Fibroblast of the conjunctiva (primary cell): Measurements from ENCODE around the gene SIPA1L2.

Experiments
- DNase-seq: peaks from one replicate; pipeline ENCODE4 v3.0.0-alpha.2; 2010; ENCODE audit warnings: low read depth

SIPA1L2 gene, protein sequence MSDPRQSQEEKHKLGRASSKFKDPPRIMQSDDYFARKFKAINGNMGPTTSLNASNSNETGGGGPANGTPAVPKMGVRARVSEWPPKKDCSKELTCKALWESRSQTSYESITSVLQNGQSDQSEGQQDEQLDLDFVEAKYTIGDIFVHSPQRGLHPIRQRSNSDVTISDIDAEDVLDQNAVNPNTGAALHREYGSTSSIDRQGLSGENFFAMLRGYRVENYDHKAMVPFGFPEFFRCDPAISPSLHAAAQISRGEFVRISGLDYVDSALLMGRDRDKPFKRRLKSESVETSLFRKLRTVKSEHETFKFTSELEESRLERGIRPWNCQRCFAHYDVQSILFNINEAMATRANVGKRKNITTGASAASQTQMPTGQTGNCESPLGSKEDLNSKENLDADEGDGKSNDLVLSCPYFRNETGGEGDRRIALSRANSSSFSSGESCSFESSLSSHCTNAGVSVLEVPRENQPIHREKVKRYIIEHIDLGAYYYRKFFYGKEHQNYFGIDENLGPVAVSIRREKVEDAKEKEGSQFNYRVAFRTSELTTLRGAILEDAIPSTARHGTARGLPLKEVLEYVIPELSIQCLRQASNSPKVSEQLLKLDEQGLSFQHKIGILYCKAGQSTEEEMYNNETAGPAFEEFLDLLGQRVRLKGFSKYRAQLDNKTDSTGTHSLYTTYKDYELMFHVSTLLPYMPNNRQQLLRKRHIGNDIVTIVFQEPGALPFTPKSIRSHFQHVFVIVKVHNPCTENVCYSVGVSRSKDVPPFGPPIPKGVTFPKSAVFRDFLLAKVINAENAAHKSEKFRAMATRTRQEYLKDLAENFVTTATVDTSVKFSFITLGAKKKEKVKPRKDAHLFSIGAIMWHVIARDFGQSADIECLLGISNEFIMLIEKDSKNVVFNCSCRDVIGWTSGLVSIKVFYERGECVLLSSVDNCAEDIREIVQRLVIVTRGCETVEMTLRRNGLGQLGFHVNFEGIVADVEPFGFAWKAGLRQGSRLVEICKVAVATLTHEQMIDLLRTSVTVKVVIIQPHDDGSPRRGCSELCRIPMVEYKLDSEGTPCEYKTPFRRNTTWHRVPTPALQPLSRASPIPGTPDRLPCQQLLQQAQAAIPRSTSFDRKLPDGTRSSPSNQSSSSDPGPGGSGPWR (N-terminal part only)

DNA sequence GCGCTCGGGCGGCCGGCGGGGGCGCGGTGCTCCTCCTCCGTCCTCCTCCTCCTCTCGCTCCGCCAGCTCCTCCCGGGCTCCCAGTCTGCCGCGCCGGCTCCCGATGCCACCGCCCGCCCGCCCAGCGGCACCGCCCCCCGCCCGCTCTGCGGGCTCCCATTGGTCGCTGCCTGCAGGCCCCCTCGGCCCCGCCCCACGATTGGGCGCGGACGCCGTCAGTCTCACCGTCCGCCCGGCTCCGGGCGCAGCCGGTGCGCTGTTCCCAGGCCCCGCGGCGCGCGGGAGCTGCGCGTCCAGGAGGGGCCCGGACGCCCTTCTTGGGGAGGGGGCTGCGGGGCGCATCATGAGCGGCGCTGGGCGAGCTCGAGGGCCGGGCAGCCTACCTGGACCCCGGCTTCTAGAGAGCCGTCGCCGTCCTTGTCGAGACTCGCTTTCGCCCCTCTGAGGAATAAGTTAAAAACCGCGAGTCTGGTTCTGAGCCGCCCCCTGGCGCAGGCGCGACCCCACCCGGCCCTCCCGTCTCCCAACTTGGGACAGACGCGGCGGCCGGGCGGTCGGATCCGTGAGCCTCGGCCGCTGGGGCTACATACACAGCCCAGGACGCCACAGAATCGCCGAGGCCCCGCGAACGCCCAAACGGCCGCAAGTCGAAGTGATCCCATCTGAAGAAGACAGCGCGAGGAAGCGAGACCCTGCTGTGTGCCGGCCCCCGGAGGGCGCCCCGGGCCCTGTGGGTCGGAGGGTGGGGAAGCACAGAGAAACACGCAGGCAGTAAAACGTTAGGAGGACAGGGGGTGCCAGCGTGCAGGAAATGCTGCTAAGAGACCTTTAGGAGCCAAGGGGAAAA is at the start of gene SIPA1L2:
SIPA1L2 (minus strand) TSS at position 87 of the 847 bp plus-strand sequence. CDS start 114,794 bp downstream, outside the sequence.
- DNase-seq: peak; percentile 68

- no peak for DNase-seq
Measured at GRCh38 chr1:232678185-232678886, 48.4 kb upstream of the SIPA1L2 start.

GRCh38 chr1:232676307-232676706 is 46.4 kb upstream of the SIPA1L2 start:
- no peak for DNase-seq

DNA sequence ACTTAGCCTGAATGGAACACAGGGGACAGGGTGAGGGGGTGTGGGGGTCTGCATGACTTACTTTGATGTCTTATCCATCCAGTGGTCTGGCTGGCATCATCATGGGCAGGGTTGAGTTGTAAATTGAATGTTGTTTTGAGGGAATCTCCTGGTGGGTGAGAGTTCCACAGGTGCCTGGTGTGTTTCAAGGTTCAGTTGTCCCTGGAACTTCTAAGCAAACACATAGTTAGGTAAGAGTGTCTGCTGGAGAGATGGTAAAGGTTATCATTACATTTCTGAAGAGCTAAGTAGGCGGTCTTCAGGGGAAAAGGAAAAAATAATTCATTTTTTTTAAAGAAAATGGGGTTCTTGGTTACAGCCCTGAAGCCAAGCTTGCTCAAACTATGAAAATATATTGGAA is 46.0 kb upstream of the SIPA1L2 start:
- no peak for DNase-seq

DNA sequence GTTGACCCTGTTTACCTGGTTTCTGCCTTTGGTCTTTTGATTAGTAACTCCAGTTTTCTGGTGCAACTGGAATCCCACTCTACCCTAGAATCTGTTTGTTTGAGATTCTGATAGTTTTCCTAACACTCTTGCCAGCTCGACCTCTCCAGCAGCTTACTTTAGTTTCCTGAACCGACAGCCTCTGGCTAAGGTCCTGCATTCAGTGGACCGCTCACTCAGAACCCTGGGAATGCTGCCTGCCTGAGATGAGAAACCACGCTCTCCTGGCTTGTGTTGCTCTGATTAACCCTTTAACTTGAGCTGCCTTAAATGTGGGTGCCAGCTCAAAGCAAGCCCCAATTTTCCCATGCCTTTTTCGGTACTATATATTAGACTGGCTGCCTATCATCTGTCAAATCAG is 45.3 kb upstream of the SIPA1L2 start:
- no peak for DNase-seq

GRCh38 chr1:232673256-232673655 is 43.3 kb upstream of the SIPA1L2 start:
- DNase-seq: no peak

DNA sequence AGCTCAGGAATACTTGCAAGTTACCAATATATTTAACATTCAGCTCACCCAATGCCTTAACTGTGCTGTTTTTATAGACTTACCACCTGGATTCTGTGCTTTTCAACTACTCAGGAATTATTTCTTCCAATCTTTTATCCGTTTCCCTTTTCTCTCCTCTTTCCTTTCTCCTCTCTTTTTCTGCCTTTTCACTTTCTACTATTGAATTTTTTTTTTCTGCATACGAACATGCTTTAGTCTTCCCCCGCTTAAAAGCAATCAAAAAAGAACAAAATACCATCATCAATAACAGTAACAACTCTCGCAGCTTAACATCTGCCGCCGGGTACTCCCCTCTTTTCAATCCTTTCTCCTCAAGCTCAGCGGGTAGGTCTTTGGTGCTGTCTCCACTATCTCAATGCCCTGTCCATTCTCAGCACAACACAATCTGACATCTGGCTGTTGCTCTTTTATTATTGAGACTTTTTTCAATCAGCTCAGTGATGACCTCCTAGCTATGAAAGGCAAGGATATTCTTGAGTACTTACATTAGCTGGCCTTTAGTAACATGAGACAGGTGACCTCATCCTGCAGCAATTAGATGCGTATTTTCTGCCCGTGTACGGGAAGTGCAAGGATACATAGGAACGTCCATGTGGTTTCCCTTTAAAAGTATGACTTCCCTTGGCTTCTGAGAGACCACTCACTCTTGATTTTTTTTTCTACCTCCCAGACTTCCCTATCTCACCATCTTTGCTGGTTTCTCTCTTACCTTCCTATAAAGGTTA is 40.2 kb upstream of the SIPA1L2 start:
- no peak for DNase-seq

DNA sequence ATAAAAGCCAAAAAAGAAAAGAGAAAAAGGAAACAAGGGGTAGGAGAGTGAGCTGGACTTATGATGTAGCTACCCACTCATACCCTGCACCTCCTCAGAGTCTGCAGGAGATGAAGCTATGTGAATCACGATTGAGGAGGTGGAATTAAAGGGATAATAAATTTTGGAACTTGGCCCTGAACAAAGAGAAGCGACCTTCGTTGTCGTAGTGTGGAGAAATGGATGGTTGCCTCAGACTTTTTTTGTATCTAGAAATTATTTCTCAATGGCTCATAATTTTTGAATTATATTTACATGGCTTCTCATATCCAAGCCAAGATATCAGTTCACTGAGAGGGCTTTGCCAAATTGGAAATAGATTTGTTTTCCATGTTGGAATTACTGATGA is 37.8 kb upstream of the SIPA1L2 start:
- DNase-seq: no peak

DNA sequence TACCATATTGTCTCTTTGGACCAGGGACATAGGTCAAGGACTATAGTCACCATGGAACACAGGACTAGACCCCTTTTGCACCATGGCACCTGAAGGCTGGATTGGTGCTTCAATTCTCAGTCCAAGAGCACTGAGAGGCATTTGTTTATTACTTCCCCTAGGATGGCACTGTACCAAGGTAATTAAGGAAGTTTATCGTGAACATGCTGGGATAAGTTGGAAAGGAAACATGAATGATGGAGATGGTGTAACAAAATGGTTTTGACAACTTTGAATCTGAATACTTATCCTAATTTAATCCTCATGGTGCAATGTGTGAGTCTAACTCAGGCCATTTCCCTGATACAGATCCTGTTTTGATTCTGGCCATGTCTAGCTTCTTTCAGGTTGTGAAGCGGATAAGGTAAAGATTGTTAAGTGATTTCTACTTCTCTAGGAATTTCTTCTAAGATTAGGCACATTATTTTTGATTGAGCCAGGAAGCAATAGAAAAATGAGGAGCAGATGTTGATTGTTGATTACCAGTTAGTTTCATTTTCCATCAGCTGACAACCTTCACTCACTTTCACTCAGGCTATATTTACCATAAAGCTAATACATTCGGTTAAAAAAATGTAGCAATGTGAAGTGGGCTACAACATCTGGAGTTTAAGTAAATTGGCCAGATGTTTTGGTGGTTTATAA is 37.3 kb upstream of the SIPA1L2 start:
- DNase-seq: no peak

- DNase-seq: no peak
Measured at GRCh38 chr1:232664844-232665777, 35.2 kb upstream of the SIPA1L2 start.

DNA sequence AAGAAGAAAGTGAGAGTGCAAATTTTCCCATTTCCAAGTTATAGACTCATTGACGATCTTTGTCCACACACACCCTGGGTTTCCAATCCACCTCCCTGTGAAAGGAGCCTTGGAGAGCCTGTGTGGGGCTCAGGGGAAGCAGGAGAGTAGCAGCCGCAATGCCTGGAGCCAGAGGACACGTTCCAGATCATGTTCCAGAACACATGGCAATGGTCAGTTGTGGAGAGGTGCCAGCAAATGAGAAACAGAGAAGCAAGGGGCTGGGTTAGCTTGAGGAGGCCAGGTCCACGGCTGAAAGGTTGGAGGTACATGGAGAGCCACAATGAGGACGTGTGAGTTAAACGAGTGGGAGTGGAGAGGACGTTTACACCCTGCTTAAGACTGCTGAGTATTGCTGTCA is 33.0 kb upstream of the SIPA1L2 start:
- DNase-seq: no peak

- no peak for DNase-seq
Measured at GRCh38 chr1:232658386-232658785, 28.5 kb upstream of the SIPA1L2 start.

DNA sequence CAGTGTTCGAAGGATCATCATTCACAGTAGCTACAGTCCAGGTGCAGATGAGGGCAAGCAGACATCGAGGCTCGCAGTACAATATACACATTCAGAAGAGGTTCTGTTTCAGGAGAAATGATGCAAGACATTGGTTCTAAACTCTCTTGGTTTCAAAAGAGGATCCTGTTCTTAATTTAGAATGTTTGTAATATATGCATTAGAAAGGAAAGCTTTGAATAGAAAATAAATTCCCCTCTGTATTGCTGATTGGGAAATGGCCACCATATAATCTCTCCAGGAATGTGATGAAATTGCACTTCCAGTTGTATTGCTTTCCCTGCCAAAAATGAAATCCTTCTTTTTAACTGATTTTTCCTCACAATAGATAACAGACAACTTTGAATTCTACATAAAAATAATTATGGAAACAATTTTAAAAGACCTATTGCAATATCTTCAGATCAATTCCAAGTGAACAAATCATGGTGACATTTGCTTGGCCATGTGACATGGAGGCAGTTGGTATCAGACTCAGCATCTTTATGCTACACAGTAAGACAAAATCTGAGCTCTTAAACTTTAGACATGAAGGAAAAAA is 27.6 kb upstream of the SIPA1L2 start:
- no peak for DNase-seq

DNA sequence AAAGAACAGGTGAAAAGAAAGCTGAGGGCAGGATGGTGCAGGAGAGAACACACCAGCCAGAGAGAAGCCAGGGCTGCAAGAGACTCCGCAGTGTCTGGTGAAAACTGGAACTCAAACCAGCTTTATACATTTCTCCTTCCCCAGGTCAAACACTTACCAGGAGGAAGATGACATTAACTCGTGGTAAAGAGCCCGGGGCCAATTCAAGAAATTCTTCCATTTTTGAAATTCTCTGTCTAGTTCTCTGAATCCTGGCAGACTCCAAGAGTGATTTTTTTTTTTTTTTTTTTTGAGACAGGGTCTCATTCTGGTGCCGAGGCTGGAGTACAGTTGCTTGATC is 25.8 kb upstream of the SIPA1L2 start:
- DNase-seq: no peak

DNA sequence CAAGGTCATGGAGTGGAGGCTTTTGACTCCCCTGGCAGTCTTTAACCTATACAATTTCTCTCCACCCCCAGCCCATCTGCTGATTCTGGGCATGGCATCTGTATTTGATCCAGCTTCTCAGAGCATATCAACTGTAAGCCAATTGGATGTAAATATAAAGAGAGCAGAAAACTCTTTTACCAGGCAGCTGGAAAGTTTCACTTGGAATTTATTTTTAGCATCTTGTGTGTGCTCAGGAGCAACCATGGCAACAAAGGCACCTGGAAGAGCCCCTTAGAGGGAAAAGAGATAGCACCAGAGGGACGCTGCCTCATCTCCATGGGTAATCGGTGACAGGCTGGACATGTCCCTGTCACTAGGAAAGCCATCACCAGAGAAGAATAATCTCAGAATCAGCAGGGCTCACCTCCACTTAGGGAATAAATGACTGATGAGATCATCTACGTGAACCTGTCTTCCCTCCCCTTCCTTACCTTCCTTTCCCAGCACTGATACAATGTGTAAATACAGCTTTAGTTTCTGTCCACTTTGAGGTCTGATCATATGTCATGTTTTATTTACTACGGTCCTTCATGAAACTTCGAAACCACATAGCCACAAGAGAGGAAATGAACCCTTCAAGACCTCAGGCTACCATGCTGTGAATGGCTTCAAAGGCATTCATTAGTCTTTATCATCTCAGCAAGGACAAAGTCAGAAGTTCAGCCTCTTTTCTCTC is 25.3 kb upstream of the SIPA1L2 start:
- no peak for DNase-seq

- no peak for DNase-seq
Measured at GRCh38 chr1:232653789-232654188, 23.9 kb upstream of the SIPA1L2 start.

- no peak for DNase-seq
Measured at GRCh38 chr1:232650845-232651244, 20.9 kb upstream of the SIPA1L2 start.

GRCh38 chr1:232650418-232650817 is 20.5 kb upstream of the SIPA1L2 start:
- DNase-seq: no peak
